WTC11 (cell line): ENCODE data around the gene PAXIP1.

Experiments used
- CBFB ChIP-seq: sonication (generic); formaldehyde crosslinking; IDR thresholded peaks from 2 replicates; pipeline ENCODE4 v1.8.1; 2022; ENCODE audit warnings: mild to moderate bottlenecking, low read depth, missing genetic modification reagents
- SMAD3 ChIP-seq: sonication (generic); formaldehyde crosslinking; IDR thresholded peaks from 2 replicates; pipeline ENCODE4 v1.8.0; 2022; ENCODE audit warnings: missing genetic modification reagents, mild to moderate bottlenecking, borderline replicate concordance
- ZNF263 ChIP-seq: sonication (generic); formaldehyde crosslinking; IDR thresholded peaks from 2 replicates; pipeline ENCODE4 v1.8.1; 2022; ENCODE audit warnings: low read depth, mild to moderate bottlenecking, moderate library complexity, missing genetic modification reagents
- TF ChIP-seq, protein P1 (sequence below): fragments of 200-600 bp; IDR thresholded peaks from 2 replicates; pipeline ENCODE4 v1.8.0; 2022; ENCODE audit warnings: antibody characterized with exemption
- TF ChIP-seq, protein P2 (sequence below): fragments of 250-450 bp; sonication (Bioruptor Pico); IDR thresholded peaks from 2 replicates; pipeline ENCODE4 v2.1.2; 2022; ENCODE audit warnings: mild to moderate bottlenecking, moderate library complexity
- TF ChIP-seq, protein P3 (sequence below): sonication (generic); formaldehyde crosslinking; conservative IDR thresholded peaks from 2 replicates; pipeline ENCODE4 v1.8.1; 2023; ENCODE audit warnings: mild to moderate bottlenecking, low read depth, missing genetic modification reagents, moderate library complexity

DNA sequence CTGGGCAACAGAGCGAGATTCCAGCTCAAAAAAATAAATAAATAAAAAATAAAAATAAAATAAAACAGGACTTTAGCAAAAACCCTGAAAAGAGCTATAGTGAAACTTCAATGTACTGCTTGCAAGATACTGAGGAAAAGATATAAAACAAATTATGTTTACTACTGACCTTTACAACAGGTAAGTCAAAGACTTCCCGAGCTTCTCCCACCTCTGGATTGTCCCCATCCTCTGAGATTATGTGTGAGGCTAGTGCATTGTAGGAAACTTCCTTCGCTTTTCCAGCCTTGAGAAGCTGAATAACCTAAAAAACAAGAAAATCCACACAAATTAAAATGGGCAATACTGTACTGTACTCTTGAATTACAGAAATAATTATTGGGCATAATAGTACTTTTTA, 4.4 kb downstream of the PAXIP1 start:
- no peak for TF ChIP-seq SMAD3
- TF ChIP-seq, protein P1, sequence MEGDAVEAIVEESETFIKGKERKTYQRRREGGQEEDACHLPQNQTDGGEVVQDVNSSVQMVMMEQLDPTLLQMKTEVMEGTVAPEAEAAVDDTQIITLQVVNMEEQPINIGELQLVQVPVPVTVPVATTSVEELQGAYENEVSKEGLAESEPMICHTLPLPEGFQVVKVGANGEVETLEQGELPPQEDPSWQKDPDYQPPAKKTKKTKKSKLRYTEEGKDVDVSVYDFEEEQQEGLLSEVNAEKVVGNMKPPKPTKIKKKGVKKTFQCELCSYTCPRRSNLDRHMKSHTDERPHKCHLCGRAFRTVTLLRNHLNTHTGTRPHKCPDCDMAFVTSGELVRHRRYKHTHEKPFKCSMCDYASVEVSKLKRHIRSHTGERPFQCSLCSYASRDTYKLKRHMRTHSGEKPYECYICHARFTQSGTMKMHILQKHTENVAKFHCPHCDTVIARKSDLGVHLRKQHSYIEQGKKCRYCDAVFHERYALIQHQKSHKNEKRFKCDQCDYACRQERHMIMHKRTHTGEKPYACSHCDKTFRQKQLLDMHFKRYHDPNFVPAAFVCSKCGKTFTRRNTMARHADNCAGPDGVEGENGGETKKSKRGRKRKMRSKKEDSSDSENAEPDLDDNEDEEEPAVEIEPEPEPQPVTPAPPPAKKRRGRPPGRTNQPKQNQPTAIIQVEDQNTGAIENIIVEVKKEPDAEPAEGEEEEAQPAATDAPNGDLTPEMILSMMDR: no peak
- TF ChIP-seq, protein P2, sequence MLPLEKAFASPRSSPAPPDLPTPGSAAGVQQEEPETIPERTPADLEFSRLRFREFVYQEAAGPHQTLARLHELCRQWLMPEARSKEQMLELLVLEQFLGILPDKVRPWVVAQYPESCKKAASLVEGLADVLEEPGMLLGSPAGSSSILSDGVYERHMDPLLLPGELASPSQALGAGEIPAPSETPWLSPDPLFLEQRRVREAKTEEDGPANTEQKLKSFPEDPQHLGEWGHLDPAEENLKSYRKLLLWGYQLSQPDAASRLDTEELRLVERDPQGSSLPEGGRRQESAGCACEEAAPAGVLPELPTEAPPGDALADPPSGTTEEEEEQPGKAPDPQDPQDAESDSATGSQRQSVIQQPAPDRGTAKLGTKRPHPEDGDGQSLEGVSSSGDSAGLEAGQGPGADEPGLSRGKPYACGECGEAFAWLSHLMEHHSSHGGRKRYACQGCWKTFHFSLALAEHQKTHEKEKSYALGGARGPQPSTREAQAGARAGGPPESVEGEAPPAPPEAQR: no peak
- no peak for TF ChIP-seq CBFB (CRISPR knock-in tag)
- no peak for TF ChIP-seq ZNF263 (CRISPR knock-in tag)
- TF ChIP-seq, protein P3, sequence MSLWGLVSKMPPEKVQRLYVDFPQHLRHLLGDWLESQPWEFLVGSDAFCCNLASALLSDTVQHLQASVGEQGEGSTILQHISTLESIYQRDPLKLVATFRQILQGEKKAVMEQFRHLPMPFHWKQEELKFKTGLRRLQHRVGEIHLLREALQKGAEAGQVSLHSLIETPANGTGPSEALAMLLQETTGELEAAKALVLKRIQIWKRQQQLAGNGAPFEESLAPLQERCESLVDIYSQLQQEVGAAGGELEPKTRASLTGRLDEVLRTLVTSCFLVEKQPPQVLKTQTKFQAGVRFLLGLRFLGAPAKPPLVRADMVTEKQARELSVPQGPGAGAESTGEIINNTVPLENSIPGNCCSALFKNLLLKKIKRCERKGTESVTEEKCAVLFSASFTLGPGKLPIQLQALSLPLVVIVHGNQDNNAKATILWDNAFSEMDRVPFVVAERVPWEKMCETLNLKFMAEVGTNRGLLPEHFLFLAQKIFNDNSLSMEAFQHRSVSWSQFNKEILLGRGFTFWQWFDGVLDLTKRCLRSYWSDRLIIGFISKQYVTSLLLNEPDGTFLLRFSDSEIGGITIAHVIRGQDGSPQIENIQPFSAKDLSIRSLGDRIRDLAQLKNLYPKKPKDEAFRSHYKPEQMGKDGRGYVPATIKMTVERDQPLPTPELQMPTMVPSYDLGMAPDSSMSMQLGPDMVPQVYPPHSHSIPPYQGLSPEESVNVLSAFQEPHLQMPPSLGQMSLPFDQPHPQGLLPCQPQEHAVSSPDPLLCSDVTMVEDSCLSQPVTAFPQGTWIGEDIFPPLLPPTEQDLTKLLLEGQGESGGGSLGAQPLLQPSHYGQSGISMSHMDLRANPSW (CRISPR knock-in tag): no peak
